Parathyroid adenoma (tissue), 2 donors: ENCODE data around the gene ARRDC1.

Source experiments
- H2AFZ ChIP-seq: fragments of 300-600 bp; sonication (generic); one replicate; pipeline ENCODE4 v1.7.0; 2017; ENCODE audit warnings: antibody characterized with exemption, mild to moderate bottlenecking
- H3K27ac ChIP-seq: fragments of 300-600 bp; sonication (generic); one replicate; pipeline ENCODE4 v1.7.0; 2017
- H3K27me3 ChIP-seq: fragments of 300-600 bp; sonication (generic); one replicate; pipeline ENCODE4 v1.7.0; 2017; ENCODE audit warnings: low read length; ENCODE audit not compliant: control insufficient read depth, insufficient read depth
- H3K36me3 ChIP-seq: fragments of 300-600 bp; sonication (generic); one replicate; pipeline ENCODE4 v1.7.0; 2017; ENCODE audit warnings: low read length; ENCODE audit not compliant: control insufficient read depth, insufficient read depth
- H3K4me1 ChIP-seq: fragments of 300-600 bp; sonication (generic); one replicate; pipeline ENCODE4 v1.7.0; 2017; ENCODE audit warnings: control low read depth
- H3K4me2 ChIP-seq: fragments of 300-600 bp; sonication (generic); one replicate; pipeline ENCODE4 v1.7.0; 2017; ENCODE audit warnings: low read length
- H3K4me3 ChIP-seq: fragments of 300-600 bp; sonication (generic); one replicate; pipeline ENCODE4 v1.7.0; 2017; ENCODE audit warnings: low read depth, low read length
- H3K79me2 ChIP-seq: fragments of 300-600 bp; sonication (generic); one replicate; pipeline ENCODE4 v1.7.0; 2017; ENCODE audit warnings: control low read depth
- H3K9ac ChIP-seq: fragments of 300-600 bp; sonication (generic); one replicate; pipeline ENCODE4 v1.7.0; 2017; ENCODE audit warnings: mild to moderate bottlenecking
- H3K9me3 ChIP-seq: fragments of 300-600 bp; sonication (generic); one replicate; pipeline ENCODE4 v1.7.0; 2017; ENCODE audit warnings: low read length; ENCODE audit not compliant: control insufficient read depth
- CTCF ChIP-seq: fragments of 300-600 bp; sonication (generic); IDR thresholded peaks from one replicate; pipeline ENCODE4 v1.7.0; 2017; ENCODE audit warnings: antibody characterized with exemption, mild to moderate bottlenecking
- donor health status: primary hyperparathyroidism.

Gene ARRDC1

DNA sequence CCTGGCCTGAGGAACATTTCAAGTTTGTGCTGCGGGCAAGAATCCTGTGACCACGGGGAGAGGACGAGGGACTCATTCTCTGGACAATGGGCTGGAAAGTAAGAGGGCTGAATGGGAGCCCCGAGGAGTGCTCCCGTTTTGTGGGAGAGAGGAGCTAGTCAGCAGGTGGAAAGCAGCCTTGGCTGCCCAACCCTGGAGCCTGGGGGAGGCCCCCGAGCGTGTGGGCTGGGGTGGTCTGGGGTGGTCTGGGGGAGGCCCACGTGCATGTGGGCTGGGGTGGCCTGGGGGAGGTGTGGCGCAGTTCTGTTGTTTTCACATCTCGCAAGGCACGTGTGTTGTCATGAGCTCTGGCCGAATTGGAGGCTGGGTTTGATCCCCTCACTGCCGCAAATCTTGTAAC, 40.9 kb downstream of the ARRDC1 start:
- Histone ChIP-seq H3K4me2 (no peak overlapping the region), H3K36me3 (no peaks in the 10 kb centered on the region), H3K9ac (no peak overlapping the region), H3K27me3 (no peaks in the 10 kb centered on the region), H3K4me3 (no peak overlapping the region), H3K79me2 (peaks cover 21% of the 10 kb centered on the region), H3K4me1 (no peaks in the 10 kb centered on the region), H2AFZ (no peak overlapping the region), H3K9me3 (no peaks in the 10 kb centered on the region), H3K27ac (no peak overlapping the region)
- TF ChIP-seq CTCF = no peak

DNA sequence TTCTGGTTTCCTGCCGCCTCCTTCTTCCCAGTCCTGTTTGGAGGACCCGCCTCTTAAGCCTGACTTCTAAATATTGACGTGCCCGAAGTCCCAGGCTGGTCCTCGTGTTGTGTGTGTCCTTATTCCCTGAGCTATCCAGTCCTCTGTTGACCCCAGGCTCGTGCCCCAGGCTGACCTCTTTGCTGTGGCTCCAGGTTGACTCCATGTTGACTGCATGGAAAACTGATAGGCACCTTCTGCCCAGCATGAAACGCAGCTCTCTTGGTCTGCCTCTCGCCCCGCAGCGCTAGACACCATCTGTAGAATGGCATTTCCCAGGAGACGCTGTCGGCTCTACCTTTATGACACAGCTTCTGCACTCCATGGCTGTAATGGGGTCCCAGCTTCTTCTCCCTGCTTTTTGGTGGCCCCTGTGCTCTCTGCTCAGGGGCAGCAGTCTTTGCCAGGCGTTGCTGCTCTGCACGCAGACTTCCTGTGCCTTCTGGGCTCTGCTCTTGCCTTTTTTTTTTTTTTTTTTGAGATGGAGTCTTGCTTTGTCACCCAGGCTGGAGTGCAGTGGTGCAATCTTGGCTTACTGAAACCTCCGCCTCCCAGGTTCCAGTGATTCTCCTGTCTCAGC, 41.7 kb downstream of the ARRDC1 start:
- Histone ChIP-seq H3K36me3 (no peaks in the 10 kb centered on the region), H2AFZ (no peak overlapping the region), H3K9me3 (no peaks in the 10 kb centered on the region), H3K4me2 (no peak overlapping the region), H3K4me3 (no peak overlapping the region), H3K4me1 (no peaks in the 10 kb centered on the region), H3K9ac (no peak overlapping the region), H3K79me2 (peaks cover 26% of the 10 kb centered on the region), H3K27me3 (no peaks in the 10 kb centered on the region), H3K27ac (no peak overlapping the region)
- no peak for TF ChIP-seq CTCF

GRCh38 chr9:137648396-137648795, 42.9 kb downstream of the ARRDC1 start:
- Histone ChIP-seq H3K4me1 (no peaks in the 10 kb centered on the region), H3K27me3 (no peaks in the 10 kb centered on the region), H3K79me2 (peaks cover 30% of the 10 kb centered on the region), H3K36me3 (no peaks in the 10 kb centered on the region), H3K27ac (no peak overlapping the region), H2AFZ (no peak overlapping the region), H3K4me2 (no peak overlapping the region), H3K9me3 (no peaks in the 10 kb centered on the region), H3K4me3 (no peak overlapping the region), H3K9ac (no peak overlapping the region)
- no peak for TF ChIP-seq CTCF

- H3K4me2 ChIP-seq = no peak overlapping the region
- H3K9me3 ChIP-seq = no peaks in the 10 kb centered on the region
- peaks cover 33% of the 10 kb centered on the region for H3K79me2 ChIP-seq
- no peak overlapping the region for H3K4me3 ChIP-seq
- H3K27ac ChIP-seq = no peak overlapping the region
- H3K9ac ChIP-seq = no peak overlapping the region
- no peaks in the 10 kb centered on the region for H3K36me3 ChIP-seq
- no peak for TF ChIP-seq CTCF
- no peaks in the 10 kb centered on the region for H3K27me3 ChIP-seq
- H3K4me1 ChIP-seq = no peaks in the 10 kb centered on the region
- no peak overlapping the region for H2AFZ ChIP-seq
Observed at GRCh38 chr9:137649553-137649952, 44.1 kb downstream of the ARRDC1 start.

DNA sequence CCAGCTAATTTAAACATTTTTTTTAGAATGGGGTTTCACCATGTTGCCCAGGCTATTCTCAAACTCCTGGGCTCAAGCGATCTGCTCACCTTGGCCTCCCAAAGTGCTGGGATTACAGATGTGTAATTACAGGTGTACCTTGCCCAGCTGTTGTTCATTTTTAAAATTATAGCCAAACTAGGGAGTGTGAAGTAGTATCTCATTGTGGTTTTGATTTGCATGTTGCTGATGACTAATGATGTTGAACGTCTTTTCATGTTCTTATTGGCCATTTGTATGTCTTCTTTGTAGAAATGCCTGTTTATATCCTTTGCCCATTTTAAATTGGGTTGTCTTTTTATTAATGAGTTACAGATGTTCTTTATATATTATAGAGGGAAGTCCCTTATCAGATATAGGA, 44.8 kb downstream of the ARRDC1 start:
- H3K36me3 ChIP-seq = no peaks in the 10 kb centered on the region
- no peak overlapping the region for H3K27ac ChIP-seq
- H3K4me3 ChIP-seq = no peak overlapping the region
- H3K4me2 ChIP-seq = no peak overlapping the region
- H3K27me3 ChIP-seq = no peaks in the 10 kb centered on the region
- no peak overlapping the region for H2AFZ ChIP-seq
- no peaks in the 10 kb centered on the region for H3K4me1 ChIP-seq
- no peak overlapping the region for H3K9ac ChIP-seq
- no peak for TF ChIP-seq CTCF
- H3K79me2 ChIP-seq = peaks cover 32% of the 10 kb centered on the region
- no peaks in the 10 kb centered on the region for H3K9me3 ChIP-seq
